Smooth muscle cell (in vitro differentiated cells): Measurements from ENCODE around the gene NUP133. TPM values are rescaled to one million over a fixed set of nuclear protein-coding genes. Genes with fewer than 3 reads are reported as not detected.
"Not testable (repeated sequence)": the region's sequence is repeated elsewhere in the genome, so short reads cannot be mapped to it uniquely, and the experiment has no call there.

Experiments used
- DNase-seq: peaks from one replicate; lab custom pipeline; 2025; ENCODE audit not compliant: unreplicated experiment; lab: John Stamatoyannopoulos, UW
- H2AFZ ChIP-seq: fragments of 200-600 bp; sonication (generic); 2 replicates; pipeline ENCODE4 v1.6.0; 2016; ENCODE audit warnings: antibody characterized with exemption, low read depth, mild to moderate bottlenecking
- H3F3A ChIP-seq: fragments of 200-600 bp; sonication (generic); 2 replicates; pipeline ENCODE4 v1.6.0; 2017; ENCODE audit warnings: antibody characterized with exemption, low read depth
- H3K27ac ChIP-seq: fragments of 200-600 bp; sonication (generic); 2 replicates; pipeline ENCODE4 v1.5.1; 2016; ENCODE audit warnings: low read depth, mild to moderate bottlenecking
- H3K27me3 ChIP-seq: fragments of 200-600 bp; sonication (generic); 2 replicates; pipeline ENCODE4 v1.6.1; 2016; ENCODE audit warnings: low read depth, mild to moderate bottlenecking
- H3K36me3 ChIP-seq: fragments of 200-600 bp; sonication (generic); 2 replicates; pipeline ENCODE4 v1.5.1; 2016; ENCODE audit warnings: low read depth
- H3K4me1 ChIP-seq: fragments of 200-600 bp; sonication (generic); 2 replicates; pipeline ENCODE4 v1.5.1; 2016; ENCODE audit warnings: low read depth
- H3K4me2 ChIP-seq: fragments of 200-600 bp; sonication (generic); 2 replicates; pipeline ENCODE4 v1.6.0; 2016; ENCODE audit warnings: mild to moderate bottlenecking
- H3K4me3 ChIP-seq: fragments of 200-600 bp; sonication (generic); 2 replicates; pipeline ENCODE4 v1.5.1; 2016; ENCODE audit warnings: mild to moderate bottlenecking
- H3K79me2 ChIP-seq: fragments of 200-600 bp; sonication (generic); 2 replicates; pipeline ENCODE4 v1.6.0; 2016; ENCODE audit warnings: low read depth, mild to moderate bottlenecking
- H3K9ac ChIP-seq: fragments of 200-600 bp; sonication (generic); 2 replicates; pipeline ENCODE4 v1.6.0; 2016; ENCODE audit warnings: low read depth
- H3K9me3 ChIP-seq: fragments of 200-600 bp; sonication (generic); replicated peaks from 2 replicates; pipeline ENCODE4 v1.5.1; 2016; ENCODE audit warnings: low read depth
- H4K20me1 ChIP-seq: fragments of 200-600 bp; sonication (generic); 2 replicates; pipeline ENCODE4 v1.6.0; 2016; ENCODE audit warnings: low read depth
- WGBS: methylation state at CpG from one replicate; pipeline ENCODE4 v1.1.7; 2016; ENCODE audit warnings: low lambda C conversion rate; 5-methylcytosine and 5-hydroxymethylcytosine counted together
- polyA plus RNA-seq: library from polyadenylated mRNA; unstranded; fragments of >200 nt; fragmentation: Nextera tagmentation; extraction: Ambion mirVana; gene quantifications from 2 replicates; pipeline ENCODE4 v1.2.1, GENCODE V29; 2016
- total RNA-seq: library from RNA; depleted of rRNA; stranded (reverse); fragments of >200 nt; gene quantifications from 2 replicates; pipeline ENCODE4 v1.2.3, GENCODE V29; 2014
- TF ChIP-seq, protein P1 (sequence below): fragments of 200-600 bp; sonication (generic); IDR thresholded peaks from 2 replicates; pipeline ENCODE4 v1.5.1; 2017; ENCODE audit warnings: borderline replicate concordance, mild to moderate bottlenecking, antibody characterized with exemption; ENCODE audit not compliant: insufficient read depth, poor library complexity, severe bottlenecking

Gene NUP133
- total and polyA plus RNA-seq, 2 experiments from 2014 or later: 15.5 to 40.0 TPM

DNA sequence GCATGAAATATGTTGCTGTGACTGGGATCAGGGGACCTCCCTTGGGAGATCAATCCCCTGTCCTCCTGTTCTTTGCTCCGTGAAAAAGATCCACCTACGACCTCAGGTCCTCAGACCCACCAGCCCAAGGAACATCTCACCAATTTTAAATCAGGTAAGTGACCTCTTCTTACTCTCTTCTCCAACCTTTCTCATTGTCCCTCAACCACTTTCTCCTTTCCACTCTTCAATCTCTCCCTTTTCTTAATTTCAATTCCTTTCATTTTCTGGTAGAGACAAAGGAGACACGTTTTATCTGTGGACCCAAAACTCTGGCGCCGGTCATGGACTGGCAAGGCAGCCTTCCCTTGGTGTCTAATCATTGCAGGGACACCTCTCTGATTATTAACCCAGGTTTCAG, 95.3 kb downstream of the NUP133 start:
- H3K79me2 ChIP-seq, H3K36me3 ChIP-seq, H4K20me1 ChIP-seq, H3K4me3 ChIP-seq, H3K9ac ChIP-seq, H2AFZ ChIP-seq, H3K9me3 ChIP-seq, H3K27me3 ChIP-seq, H3K27ac ChIP-seq, DNase-seq, H3F3A ChIP-seq, H3K4me2 ChIP-seq: not testable (repeated sequence)
- WGBS: 93% methylated on average over 5 of the region's 5 CpGs
- H3K4me1 ChIP-seq: peaks cover 11% of the 10 kb centered on the region

DNA sequence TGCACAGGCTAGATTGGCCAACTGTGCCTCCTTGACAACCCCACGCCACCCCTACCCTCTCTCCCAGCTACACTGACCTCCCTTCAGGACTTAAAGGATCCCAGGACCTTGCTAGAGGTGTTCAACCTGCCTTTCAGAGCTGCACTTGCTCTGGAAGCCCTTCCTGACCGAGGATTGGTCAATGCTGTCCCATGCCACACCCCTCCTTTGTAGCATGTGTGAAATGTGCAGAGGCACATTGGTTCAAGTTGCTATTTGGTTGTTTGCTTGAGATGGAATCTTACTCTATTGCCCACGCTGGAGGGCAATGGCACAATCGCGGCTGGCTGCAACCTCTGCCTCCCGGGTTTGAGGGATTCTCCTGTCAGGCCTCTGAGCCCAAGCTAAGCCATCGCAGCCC, 96.1 kb downstream of the NUP133 start:
- no peaks in the 10 kb centered on the region for H3K36me3 ChIP-seq
- H3F3A ChIP-seq: peaks cover 8% of the 10 kb centered on the region
- H2AFZ ChIP-seq: no peak overlapping the region
- no peak overlapping the region for H3K27ac ChIP-seq
- no peak overlapping the region for H3K4me2 ChIP-seq
- no peaks in the 10 kb centered on the region for H3K79me2 ChIP-seq
- H3K9me3 ChIP-seq: no peaks in the 10 kb centered on the region
- H3K4me1 ChIP-seq: peaks cover 16% of the 10 kb centered on the region
- no peak for DNase-seq
- 86% methylated on average over 7 of the region's 7 CpGs for WGBS
- H4K20me1 ChIP-seq: no peaks in the 10 kb centered on the region
- no peak overlapping the region for H3K4me3 ChIP-seq
- no peak overlapping the region for H3K9ac ChIP-seq
- H3K27me3 ChIP-seq: no peaks in the 10 kb centered on the region
- TF ChIP-seq, protein P1, sequence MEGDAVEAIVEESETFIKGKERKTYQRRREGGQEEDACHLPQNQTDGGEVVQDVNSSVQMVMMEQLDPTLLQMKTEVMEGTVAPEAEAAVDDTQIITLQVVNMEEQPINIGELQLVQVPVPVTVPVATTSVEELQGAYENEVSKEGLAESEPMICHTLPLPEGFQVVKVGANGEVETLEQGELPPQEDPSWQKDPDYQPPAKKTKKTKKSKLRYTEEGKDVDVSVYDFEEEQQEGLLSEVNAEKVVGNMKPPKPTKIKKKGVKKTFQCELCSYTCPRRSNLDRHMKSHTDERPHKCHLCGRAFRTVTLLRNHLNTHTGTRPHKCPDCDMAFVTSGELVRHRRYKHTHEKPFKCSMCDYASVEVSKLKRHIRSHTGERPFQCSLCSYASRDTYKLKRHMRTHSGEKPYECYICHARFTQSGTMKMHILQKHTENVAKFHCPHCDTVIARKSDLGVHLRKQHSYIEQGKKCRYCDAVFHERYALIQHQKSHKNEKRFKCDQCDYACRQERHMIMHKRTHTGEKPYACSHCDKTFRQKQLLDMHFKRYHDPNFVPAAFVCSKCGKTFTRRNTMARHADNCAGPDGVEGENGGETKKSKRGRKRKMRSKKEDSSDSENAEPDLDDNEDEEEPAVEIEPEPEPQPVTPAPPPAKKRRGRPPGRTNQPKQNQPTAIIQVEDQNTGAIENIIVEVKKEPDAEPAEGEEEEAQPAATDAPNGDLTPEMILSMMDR: no peak

DNA sequence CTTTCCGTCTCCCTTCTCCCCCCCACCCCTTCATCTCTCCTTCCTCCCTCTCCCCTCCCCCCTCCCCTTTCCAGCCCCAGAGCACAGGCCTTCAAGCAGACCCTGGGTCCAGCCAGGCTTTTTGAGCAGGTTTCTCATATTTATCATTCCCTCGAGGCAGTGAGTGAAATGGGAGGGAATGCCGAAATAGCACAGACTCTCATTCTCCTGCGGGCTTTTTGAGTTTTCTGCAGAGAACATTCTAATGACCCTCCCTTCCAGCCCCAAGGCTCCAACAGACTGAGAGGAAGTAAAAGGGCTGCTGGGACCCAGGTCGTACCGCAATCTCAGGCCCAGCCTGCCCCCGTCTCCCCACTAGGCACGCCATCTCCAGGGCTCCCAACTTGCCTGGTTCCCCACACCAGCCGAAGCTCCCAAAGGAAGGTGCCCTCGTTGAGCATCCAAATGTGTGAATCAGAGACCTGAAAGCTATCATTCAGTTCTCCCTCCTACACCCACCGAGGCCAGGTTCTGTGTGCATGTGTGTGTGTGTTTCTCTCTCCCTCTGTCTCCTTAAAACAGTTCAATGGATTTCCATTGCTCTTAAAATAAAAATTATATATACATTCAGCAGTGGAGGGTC, 96.6 kb downstream of the NUP133 start:
- TF ChIP-seq, protein P1: no peak
- 49% methylated on average over 10 of the region's 11 CpGs for WGBS
- Histone ChIP-seq H3K4me1 (peaks cover 21% of the 10 kb centered on the region), H3K4me2 (peak overlapping the region; percentile 36), H3K9me3 (no peaks in the 10 kb centered on the region), H3K36me3 (no peaks in the 10 kb centered on the region), H3K27me3 (no peaks in the 10 kb centered on the region), H3K79me2 (no peaks in the 10 kb centered on the region), H3K4me3 (no peak overlapping the region), H3K9ac (no peak overlapping the region), H2AFZ (no peak overlapping the region), H4K20me1 (no peaks in the 10 kb centered on the region), H3F3A (peaks cover 8% of the 10 kb centered on the region), H3K27ac (no peak overlapping the region)
- no peak for DNase-seq

DNA sequence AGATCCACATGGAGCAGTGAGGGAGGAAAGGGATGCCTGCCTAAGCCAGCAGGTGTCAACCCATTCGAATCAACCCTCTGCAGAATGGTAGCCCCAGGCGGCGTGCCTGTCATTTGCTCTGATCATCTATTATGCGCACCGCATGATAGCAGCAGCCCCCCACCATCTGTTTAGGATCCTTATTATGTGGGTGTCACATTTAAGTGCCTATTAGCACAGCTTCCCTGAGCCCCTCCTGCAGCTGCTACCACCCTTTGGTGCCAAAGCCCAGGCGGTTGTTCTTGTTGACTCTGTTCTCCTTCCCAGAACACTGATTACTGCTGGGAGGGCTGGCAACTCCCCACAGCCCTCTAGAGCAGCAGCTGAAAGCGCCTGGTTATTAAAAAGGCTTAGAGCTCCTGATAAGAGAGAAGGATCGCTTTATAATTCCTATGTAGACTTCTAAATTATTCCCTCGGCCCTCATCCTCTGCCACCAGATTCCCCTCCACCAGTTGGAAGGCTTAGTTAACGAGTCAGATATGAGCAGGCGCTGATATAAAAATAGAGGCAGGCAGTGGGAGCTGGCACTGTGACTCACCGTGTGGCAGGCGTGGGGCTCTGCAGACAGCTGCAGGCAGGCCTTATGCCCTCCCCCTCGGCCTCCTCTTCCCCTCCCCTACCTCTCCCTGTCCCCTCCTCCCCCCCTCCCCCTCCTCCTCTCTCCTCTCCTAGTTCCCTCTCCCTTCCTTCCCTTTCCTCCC, 97.3 kb downstream of the NUP133 start:
- H3F3A ChIP-seq: peaks cover 8% of the 10 kb centered on the region
- no peaks in the 10 kb centered on the region for H4K20me1 ChIP-seq
- TF ChIP-seq, protein P1: no peak
- no peaks in the 10 kb centered on the region for H3K79me2 ChIP-seq
- peak overlapping the region; percentile 14 for H3K27ac ChIP-seq
- peaks cover 24% of the 10 kb centered on the region for H3K4me1 ChIP-seq
- H2AFZ ChIP-seq: no peak overlapping the region
- WGBS: 20% methylated on average over 12 of the region's 14 CpGs
- H3K4me3 ChIP-seq: no peak overlapping the region
- H3K27me3 ChIP-seq: no peaks in the 10 kb centered on the region
- peak; percentile 43 for DNase-seq
- peak overlapping the region; percentile 60 for H3K4me2 ChIP-seq
- H3K36me3 ChIP-seq: no peaks in the 10 kb centered on the region
- no peak overlapping the region for H3K9ac ChIP-seq
- no peaks in the 10 kb centered on the region for H3K9me3 ChIP-seq
